GM18499 (cell line): ENCODE measurements around the gene ZNF792.
"Not testable (repeated sequence)": the region's sequence is repeated elsewhere in the genome, so short reads cannot be mapped to it uniquely, and the experiment has no call there.

Source experiments
- ATAC-seq: cut with Tn5 transposase; IDR thresholded peaks from one replicate; pipeline ENCODE4 v1.9.1; 2021; ENCODE audit warnings: moderate number of reproducible peaks; ENCODE audit not compliant: insufficient read depth, unreplicated experiment

ZNF792 gene

GRCh38 chr19:34932494-34932893, 31.5 kb downstream of the ZNF792 start:
- no peak for ATAC-seq

- no peak for ATAC-seq
These were observed 37.2 kb downstream of the ZNF792 start, which contains the start of gene ZNF30 for GRCh38 chr19:34926685-34927375. Gene ZNF30, plus strand, starts transcription at chr19:34926903. Its CDS starts 3,045 bp downstream, at chr19:34929948.

GRCh38 chr19:34926361-34926684, 37.7 kb downstream of the ZNF792 start:
- ATAC-seq: no peak

- ATAC-seq: no peak
These were observed 38.7 kb downstream of the ZNF792 start for GRCh38 chr19:34925278-34925855.

GRCh38 chr19:34920090-34920786, 43.8 kb downstream of the ZNF792 start:
- ATAC-seq: not testable (repeated sequence)

- ATAC-seq: no peak
These were observed 45.8 kb downstream of the ZNF792 start for GRCh38 chr19:34918190-34918589.

GRCh38 chr19:34917144-34917543, 46.9 kb downstream of the ZNF792 start:
- not testable (repeated sequence) for ATAC-seq

- ATAC-seq: no peak
These were observed 53.3 kb downstream of the ZNF792 start for GRCh38 chr19:34910770-34911169.
